ENCODE measurements around the gene HAUS7.

GRCh38 chrX:153475271-153475670, 4.9 kb upstream of the HAUS7 start:
- TF ChIP-seq CTCF (conservative IDR thresholded peaks at IDR 0.05) (no peak), ZFX (IDR thresholded peaks at IDR 0.05) (no peak)

All from C4-2B (cell line).